Activated T-cell treated with anti-CD3 and anti-CD28 coated beads, Interleukin-2, amount 50 U/mL, for 1 hour (primary cell): ENCODE measurements around the gene C1QB.
"Not testable (repeated sequence)": the region's sequence is repeated elsewhere in the genome, so short reads cannot be mapped to it uniquely, and the experiment has no call there.

Source experiments
- DNase-seq: peaks from one replicate; pipeline ENCODE4 v3.0.0-alpha.2; 2020

The C1QB gene

DNA sequence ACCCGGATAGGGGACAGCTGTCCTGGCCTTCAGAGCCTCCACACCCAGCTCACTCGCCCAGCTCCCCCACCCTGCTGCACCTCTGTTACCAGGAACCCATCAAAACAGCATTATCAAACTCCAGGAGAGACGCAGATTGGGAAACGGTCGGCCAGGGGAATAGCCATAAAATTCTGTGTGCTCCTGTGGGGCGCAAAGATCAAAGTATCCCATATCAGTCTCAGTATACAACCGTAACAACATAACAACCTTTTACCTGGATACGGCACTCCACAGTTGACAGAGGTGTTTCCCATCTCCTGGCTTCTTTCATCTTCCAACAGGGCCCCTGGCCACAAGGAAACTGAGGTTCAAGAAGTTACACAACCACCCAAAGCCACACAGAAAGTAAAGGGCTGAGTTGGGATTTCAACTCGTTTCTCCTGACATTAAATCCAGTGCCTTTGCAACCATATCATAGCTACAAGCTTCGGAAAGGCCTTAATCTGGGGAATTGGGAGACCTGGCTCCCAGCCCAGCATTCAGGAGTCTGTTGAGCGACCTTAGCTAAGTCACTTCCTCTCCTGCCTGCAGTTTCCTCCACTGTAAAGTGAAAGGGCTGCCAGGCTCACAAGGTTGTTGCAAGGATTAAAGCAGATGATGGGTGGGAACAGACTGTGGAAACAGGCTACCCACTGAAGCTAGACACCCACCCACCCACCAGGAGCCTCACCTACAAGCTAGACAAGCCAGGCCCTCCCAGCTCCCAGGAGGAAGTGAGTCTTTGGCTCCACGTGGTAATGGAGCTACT, 49.5 kb downstream of the C1QB start:
- DNase-seq = no peak

DNA sequence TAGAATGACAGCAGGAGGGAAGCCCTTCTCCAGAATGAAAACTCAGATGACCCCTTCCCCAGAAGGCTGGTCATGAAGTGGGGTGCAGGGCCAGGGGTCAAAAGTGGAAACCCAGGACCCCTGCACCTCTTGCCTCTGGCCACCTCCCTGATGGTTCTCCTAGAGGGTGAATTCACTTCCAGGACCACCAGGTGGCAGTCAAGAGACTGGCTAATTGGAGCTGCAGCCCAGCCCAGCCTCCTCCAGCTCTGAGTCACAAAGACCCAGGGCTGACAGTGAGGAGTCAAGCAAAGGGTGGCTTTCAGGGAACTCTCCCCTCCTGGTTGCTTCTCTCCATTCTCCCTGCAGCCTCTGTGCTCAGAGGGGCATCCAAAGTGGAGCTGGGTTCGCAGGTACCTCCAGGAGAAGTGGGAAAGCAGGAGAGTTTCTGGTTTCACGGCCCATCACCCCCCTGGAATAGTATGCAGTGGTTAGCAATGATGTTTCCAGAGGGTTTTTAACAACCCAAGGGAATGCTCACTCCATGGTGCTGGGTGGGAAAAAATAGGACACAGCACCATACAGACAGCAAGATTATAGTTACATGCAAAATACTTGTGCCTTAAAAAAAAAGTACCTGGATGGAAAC, 51.5 kb downstream of the C1QB start:
- DNase-seq = peak; percentile 58

DNA sequence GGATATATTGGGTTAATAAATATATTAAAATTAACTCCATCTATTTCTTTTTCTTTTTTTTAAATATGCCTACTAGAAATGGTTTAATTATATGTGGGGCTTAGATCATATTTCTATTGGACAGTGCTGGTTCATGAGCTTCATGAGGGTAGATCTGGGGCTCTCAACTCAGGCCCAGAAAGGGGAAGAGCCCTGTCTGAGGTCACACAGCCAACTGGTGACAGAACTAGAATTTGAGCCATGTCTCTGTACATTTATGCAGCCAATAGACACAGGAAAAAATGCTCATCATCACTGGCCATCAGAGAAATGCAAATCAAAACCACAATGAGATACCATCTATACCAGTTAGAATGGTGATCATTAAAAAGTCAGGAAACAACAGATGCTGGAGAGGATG, 52.5 kb downstream of the C1QB start:
- DNase-seq = no peak

DNA sequence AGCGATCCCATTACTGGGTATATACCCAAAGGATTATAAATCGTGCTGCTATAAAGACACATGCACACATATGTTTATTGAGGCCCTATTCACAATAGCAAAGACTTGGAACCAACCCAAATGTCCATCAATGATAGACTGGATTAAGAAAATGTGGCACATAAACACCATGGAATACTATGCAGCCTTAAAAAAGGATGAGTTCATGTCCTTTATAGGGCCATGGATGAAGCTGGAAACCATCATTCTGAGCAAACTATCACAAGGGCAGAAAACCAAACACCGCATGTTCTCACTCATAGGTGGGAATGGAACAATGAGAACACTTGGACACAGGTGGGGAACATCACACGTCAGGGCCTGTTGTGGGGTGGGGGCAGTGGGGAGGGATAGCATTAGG, 53.1 kb downstream of the C1QB start:
- DNase-seq = not testable (repeated sequence)

DNA sequence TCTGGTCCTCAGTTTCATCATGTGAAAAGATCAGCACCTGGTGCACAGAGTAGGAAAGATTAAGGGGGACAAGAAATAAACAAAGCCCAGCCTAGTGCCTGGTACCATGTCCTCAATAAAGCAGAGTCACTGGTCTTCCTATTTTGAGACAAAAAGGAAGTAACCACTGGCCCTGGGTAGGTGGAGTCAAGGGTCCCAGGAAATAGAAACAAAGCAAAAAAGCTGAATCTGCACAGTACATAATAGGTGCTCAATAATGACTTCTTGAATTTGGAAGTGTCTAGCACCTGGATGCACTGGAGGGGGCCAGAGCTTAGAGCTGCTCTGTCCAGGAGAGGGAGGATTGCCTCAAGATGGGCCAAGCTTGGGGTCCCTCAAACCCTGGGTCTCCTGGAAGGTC, 55.7 kb downstream of the C1QB start:
- DNase-seq = no peak

DNA sequence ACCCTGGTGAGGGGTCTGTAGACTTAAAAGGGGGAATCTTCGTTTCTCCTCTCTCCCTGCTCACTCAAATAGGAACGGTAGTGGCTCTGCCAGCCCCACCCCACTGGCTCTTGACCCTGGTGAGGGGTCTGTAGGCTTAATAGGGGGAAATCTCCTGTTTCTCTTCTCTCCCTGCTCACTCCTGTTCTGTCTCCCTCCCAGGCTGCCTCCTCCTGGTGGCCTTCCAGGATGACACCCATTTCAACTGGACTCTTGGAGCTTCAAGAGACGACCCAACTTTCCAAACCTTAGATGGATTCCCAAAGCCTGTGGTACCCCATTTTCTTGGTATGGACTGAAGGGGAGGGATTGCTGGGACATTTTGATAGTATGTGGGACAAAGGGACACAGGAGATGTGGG, 56.2 kb downstream of the C1QB start:
- no peak for DNase-seq

DNA sequence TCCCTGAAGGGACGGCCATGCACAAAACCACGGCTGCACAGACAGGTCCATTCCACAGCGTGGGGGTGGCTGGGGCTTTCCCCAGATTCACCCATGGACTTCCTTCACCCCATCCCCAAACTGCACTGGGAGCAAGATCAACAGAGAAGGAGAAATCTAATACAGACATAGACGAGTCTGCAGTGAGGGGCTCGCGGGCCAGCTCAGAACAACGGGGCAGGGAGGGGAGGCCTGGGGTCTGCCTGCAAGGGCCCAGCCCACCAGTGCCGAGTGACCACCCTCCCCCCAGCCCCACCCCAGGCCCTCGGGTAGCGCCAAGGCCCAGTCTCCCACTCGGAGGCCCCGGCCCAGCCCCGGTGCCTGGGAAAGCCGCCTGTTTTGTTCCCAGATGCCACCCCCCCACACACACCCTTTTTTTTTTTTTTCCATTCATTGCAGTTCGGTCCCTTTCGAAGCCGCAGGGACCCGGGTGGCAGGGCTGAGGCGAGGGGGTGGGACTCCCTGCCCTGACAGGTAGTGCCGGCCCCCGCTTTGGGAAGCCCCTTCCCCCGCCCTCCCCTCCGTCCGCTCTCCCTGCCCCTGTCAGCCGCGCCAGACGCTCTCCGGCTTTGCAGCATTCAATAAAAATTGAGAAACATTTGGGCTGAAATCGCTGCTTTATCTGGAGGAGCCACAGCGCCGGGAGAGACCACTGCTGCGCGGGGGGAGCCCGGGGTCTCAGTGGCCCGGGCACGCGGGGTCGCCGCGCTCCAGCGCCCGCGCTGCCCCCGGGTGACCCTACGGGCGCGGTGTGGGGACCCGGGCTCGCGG, 57.1 kb downstream of the C1QB start:
- peak; percentile 39 for DNase-seq

DNA sequence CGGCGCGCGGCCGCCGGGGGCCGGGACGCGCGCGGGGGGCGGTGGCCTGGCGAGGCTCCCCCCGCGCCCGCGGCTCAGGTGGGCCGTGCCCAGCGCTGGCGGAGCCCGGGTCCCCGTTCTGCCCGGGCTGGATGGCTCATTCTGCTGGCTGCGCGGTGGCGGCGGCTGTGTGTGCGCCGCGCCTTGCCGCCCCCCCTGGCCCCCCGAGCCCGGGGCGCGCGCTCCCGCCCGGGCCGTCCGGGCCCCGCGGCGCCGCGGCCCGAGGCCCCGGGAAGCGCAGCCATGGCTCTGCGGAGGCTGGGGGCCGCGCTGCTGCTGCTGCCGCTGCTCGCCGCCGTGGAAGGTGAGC, 57.6 kb downstream of the C1QB start, which contains the start of gene EPHB2:
TSS of gene EPHB2 (plus strand) at position 139 of the 349 bp plus-strand sequence. CDS start at position 283, 144 bp downstream.
- DNase-seq = no peak

DNA sequence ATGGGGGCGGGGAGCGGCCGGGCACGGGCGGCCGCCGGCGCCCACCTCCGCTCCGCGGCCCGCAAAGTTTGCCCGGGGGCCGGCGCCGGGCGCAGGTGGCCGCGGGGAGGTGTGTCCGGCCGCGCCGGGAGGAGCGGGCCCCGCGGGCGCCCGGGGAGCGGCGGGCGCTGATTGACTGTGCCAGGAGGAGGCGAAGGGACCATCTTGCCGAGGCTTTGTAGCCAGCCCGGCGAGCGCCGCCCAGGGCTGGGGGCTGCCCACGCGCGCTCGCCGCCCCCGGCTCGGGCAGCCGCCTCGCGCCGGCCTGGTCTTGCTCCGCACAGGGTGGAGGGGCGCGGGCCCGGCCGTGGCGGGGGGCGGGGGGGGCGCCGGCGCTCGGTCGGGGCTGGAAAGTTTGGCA, 58.0 kb downstream of the C1QB start:
- DNase-seq = no peak
